Tibial nerve (tissue), 4 donors: Measurements from ENCODE around the gene ATP5F1D. TPM values are rescaled to one million over a fixed set of nuclear protein-coding genes. Genes with fewer than 3 reads are reported as not detected.
"Not testable (repeated sequence)": the region's sequence is repeated elsewhere in the genome, so short reads cannot be mapped to it uniquely, and the experiment has no call there.

Experiments
- DNase-seq, 2 donors: peaks; one replicate each; pipeline ENCODE4 v3.0.0-alpha.2; 2019; ENCODE audit warnings: low spot score in 2 of 2
- H3K27ac ChIP-seq, 4 donors: fragments of 200-600 bp; sonication (generic) in 3 of 4; one replicate each; pipeline ENCODE4 v1.5.1; 2017 to 2019; ENCODE audit warnings: mild to moderate bottlenecking in 1 of 4
- H3K27me3 ChIP-seq, 2 donors: fragments of 200-600 bp; sonication (generic) in 1 of 2; one replicate each; pipeline versions ENCODE4 v1.5.1 to v1.6.0; 2017 to 2019
- H3K36me3 ChIP-seq, 3 donors: fragments of 200-600 bp; sonication (generic); one replicate each; pipeline ENCODE4 v1.5.1; 2018 to 2019
- H3K4me1 ChIP-seq, 4 donors: fragments of 200-600 bp; sonication (generic) in 3 of 4; one replicate each; pipeline ENCODE4 v1.5.1; 2017 to 2019
- H3K4me3 ChIP-seq, 4 donors: fragments of 200-600 bp; sonication (generic) in 3 of 4; one replicate each; pipeline ENCODE4 v1.5.1; 2017 to 2019; ENCODE audit warnings: mild to moderate bottlenecking in 1 of 4, moderate library complexity in 1 of 4
- H3K9me3 ChIP-seq, 4 donors: fragments of 200-600 bp; sonication (generic) in 3 of 4; one replicate each; pipeline ENCODE4 v1.5.1; 2017 to 2019
- CTCF ChIP-seq, 5 experiments: fragments of 200-600 bp in 3 of 5; fragments of 450-650 bp in 2 of 5; sonication (generic) in 3 of 5; IDR thresholded peaks; one replicate each; pipeline ENCODE4 v1.5.1; 2016 to 2019; ENCODE audit warnings: antibody characterized with exemption in 5 of 5, mild to moderate bottlenecking in 3 of 5, moderate library complexity in 2 of 5
- EP300 ChIP-seq, 2 donors: sonication (generic); formaldehyde crosslinking; IDR thresholded peaks; one replicate each; pipeline ENCODE4 v1.6.1; 2017; ENCODE audit warnings: antibody characterized with exemption in 2 of 2, mild to moderate bottlenecking in 1 of 2
- POLR2A ChIP-seq, 2 donors: fragments of 450-650 bp; IDR thresholded peaks; one replicate each; pipeline ENCODE4 v1.6.1; 2017; ENCODE audit warnings: antibody characterized with exemption in 2 of 2, mild to moderate bottlenecking in 2 of 2, moderate library complexity in 2 of 2
- WGBS, 2 donors: methylation state at CpG; one replicate each; pipeline ENCODE4 v1.1.5; 2018; 5-methylcytosine and 5-hydroxymethylcytosine counted together
- total RNA-seq, 4 donors: library from RNA; depleted of rRNA; stranded (reverse); fragments of >200 nt; gene quantifications; one replicate each; pipeline ENCODE4 v1.1.0, GENCODE V29; 2016

ATP5F1D gene
- 100 to 1,000 TPM in 3 of 4 donors, 10 to 100 TPM in 1; 67.5 to 140 (median 127) TPM for total RNA-seq

DNA sequence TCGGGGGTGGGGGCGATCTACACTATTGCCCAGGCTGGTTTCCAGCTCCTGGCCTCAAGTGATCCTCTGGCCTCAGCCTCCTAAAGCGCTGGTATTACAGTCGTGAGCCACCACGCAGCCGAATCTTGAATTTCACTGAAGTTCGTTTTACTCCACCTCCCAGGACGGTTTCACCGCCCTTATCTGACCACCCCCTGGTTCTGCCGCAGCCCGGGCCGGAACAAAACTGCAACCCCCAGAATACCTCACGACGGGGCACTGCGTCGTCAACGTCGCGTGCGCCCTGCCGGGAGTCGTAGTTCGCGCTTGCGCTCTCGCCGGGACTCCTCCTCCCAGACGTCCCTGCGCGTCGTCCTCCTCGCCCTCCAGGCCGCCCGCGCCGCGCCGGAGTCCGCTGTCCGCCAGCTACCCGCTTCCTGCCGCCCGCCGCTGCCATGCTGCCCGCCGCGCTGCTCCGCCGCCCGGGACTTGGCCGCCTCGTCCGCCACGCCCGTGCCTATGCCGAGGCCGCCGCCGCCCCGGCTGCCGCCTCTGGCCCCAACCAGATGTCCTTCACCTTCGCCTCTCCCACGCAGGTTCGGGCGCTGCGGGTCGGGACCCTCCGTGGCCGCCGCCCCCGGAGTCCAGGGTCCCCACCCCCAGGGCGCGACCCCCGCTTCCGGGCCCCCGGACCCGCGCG lies at the start of gene ATP5F1D:
ATP5F1D (plus strand) TSS at position 335 of the 679 bp plus-strand sequence; CDS start at position 435, 100 bp downstream.
- WGBS, 2 donors = 0 to 1% methylated on average over 50 to 62 of the region's 79 CpGs
- Histone ChIP-seq H3K4me3 (peak within 1 kb of the TSS; percentile 68 to 94 (median 84)), H3K36me3 (peaks cover 0 to 3% (median 0%) of the 10 kb centered on the region in 3 donors), H3K4me1 (peaks cover 5 to 91% (median 58%) of the 10 kb centered on the region in 4 donors), H3K27ac (peak within 1 kb of the TSS; percentile 95 to 99 (median 98)), H3K9me3 (no peaks in the 10 kb centered on the region), H3K27me3 (no peaks in the 10 kb centered on the region)
- peak in 1 of 2 donors; percentile 86 for TF ChIP-seq POLR2A (IDR thresholded peaks at IDR 0.05)
- TF ChIP-seq CTCF (IDR thresholded peaks at IDR 0.05) = peak in 1 of 5 experiments; percentile 44
- TF ChIP-seq EP300 (IDR thresholded peaks at IDR 0.05) = peak; percentile 91 to 93
- peak; percentile 84 to 86 for DNase-seq

- TF ChIP-seq POLR2A (IDR thresholded peaks at IDR 0.05) = no peak
- TF ChIP-seq EP300 (IDR thresholded peaks at IDR 0.05) = no peak
- no peak for TF ChIP-seq CTCF (IDR thresholded peaks at IDR 0.05)
- Histone ChIP-seq H3K9me3 (no peaks in the 10 kb centered on the region), H3K4me1 (peaks cover 0 to 9% (median 4%) of the 10 kb centered on the region in 4 donors), H3K27ac (no peak overlapping the region), H3K36me3 (no peaks in the 10 kb centered on the region), H3K27me3 (no peaks in the 10 kb centered on the region), H3K4me3 (no peak overlapping the region)
- 90 to 94% methylated on average over 10 of the region's 10 CpGs for WGBS, 2 donors
- DNase-seq = no peak
Observed at GRCh38 chr19:1199531-1199930, 42.0 kb upstream of the ATP5F1D start.

DNA sequence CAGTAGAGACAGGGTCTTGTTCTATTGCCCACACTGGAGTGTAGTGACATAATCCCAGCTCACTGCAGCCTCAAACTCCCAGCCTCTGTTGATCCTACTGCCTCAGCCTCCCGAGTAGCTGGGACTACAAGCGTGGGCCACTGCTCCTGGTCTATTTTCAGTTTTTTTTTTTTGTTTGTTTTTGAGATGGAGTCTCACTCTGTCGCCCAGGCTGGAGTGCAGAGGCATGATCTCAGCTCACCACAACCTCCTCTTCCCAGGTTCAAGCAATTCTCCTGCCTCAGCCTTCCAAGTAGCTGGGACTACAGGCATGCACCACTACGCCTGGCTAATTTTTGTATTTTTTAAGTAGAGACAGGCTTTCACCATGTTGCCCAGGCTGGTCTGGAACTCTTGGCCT lies 40.9 kb upstream of the ATP5F1D start:
- 84 to 87% methylated on average over 4 of the region's 4 CpGs for WGBS, 2 donors
- not testable (repeated sequence) for H3K27me3 ChIP-seq, H3K4me3 ChIP-seq, H3K36me3 ChIP-seq, H3K9me3 ChIP-seq, H3K27ac ChIP-seq, DNase-seq
- peaks cover 0 to 17% (median 10%) of the 10 kb centered on the region in 4 donors for H3K4me1 ChIP-seq

DNA sequence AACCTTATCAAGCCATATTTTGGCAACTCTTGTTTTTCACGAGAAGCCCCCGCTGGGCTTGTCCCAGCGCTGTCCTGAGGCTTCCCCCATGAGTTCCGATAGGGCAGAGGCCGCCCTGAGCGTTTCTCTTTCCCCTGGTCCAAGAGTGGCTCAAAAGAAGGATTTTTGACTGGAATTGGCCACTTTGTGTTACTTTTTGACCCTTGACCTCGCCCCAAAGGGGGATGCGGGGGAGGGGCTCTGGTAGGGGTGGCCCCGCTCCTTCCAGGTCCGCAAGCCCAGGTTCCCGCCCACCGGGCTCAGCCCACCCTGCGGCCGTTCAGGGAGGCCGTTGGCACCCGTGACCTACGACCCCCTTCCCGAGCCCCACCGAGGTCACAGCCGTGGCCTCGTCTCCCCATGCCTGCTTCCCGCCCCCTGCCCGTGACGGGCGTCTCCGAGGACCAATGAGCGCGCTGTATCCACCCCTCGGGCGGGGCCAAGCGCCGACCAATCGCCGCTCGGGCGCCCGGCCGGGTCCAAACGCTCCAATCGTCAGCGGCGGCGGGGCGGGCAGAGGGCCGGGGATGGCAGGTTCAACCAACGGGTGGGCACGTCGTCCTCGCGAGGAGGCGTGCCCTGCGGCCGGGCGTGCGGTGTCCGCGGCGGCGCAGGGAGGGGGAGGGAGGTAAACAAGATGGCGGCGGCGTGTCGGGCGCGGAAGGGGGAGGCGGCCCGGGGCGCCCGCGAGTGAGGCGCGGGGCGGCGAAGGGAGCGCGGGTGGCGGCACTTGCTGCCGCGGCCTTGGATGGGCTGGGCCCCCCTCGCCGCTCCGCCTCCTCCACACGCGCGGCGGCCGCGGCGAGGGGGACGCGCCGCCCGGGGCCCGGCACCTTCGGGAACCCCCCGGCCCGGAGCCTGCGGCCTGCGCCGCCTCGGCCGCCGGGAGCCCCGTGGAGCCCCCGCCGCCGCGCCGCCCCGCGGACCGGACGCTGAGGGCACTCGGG lies 36.1 kb upstream of the ATP5F1D start, which contains the start of gene STK11:
STK11 (plus strand) TSS at position 665 of the 986 bp plus-strand sequence. CDS start 1,136 bp downstream, outside the sequence.
- 5 to 8% methylated on average over 48 to 80 of the region's 114 CpGs for WGBS, 2 donors

More for the DNA sequence above, 36.1 kb upstream of the ATP5F1D start, which contains the start of gene STK11:
- peaks cover 0 to 57% (median 43%) of the 10 kb centered on the region in 4 donors for H3K4me1 ChIP-seq
- H3K27ac ChIP-seq = peak within 1 kb of the TSS; percentile 81 to 98 (median 90)
- peak; percentile 98 for DNase-seq
- peak within 1 kb of the TSS; percentile 44 to 80 (median 78) for H3K4me3 ChIP-seq
- no peaks in the 10 kb centered on the region for H3K27me3 ChIP-seq
- no peaks in the 10 kb centered on the region for H3K9me3 ChIP-seq
- TF ChIP-seq CTCF (IDR thresholded peaks at IDR 0.05) = no peak
- peak; percentile 59 to 89 for TF ChIP-seq POLR2A (IDR thresholded peaks at IDR 0.05)
- TF ChIP-seq EP300 (IDR thresholded peaks at IDR 0.05) = peak; percentile 35 to 87
- peaks cover 0 to 4% (median 0%) of the 10 kb centered on the region in 3 donors for H3K36me3 ChIP-seq
